NB4 (cell line): ENCODE data around the gene DCC.

Experiments used
- TF ChIP-seq, protein P1 (sequence below): IDR thresholded peaks from one replicate; pipeline ENCODE4 v1.5.1; 2012; ENCODE audit warnings: low read depth, low read length
- TF ChIP-seq, protein P2 (sequence below): IDR thresholded peaks from 2 replicates; pipeline ENCODE4 v1.6.1; 2011; ENCODE audit warnings: low read depth, low read length

- TF ChIP-seq, protein P1, sequence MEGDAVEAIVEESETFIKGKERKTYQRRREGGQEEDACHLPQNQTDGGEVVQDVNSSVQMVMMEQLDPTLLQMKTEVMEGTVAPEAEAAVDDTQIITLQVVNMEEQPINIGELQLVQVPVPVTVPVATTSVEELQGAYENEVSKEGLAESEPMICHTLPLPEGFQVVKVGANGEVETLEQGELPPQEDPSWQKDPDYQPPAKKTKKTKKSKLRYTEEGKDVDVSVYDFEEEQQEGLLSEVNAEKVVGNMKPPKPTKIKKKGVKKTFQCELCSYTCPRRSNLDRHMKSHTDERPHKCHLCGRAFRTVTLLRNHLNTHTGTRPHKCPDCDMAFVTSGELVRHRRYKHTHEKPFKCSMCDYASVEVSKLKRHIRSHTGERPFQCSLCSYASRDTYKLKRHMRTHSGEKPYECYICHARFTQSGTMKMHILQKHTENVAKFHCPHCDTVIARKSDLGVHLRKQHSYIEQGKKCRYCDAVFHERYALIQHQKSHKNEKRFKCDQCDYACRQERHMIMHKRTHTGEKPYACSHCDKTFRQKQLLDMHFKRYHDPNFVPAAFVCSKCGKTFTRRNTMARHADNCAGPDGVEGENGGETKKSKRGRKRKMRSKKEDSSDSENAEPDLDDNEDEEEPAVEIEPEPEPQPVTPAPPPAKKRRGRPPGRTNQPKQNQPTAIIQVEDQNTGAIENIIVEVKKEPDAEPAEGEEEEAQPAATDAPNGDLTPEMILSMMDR: no peak
- TF ChIP-seq, protein P2, sequence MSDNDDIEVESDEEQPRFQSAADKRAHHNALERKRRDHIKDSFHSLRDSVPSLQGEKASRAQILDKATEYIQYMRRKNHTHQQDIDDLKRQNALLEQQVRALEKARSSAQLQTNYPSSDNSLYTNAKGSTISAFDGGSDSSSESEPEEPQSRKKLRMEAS: no peak
Observed at GRCh38 chr18:53114441-53114840, 774.4 kb downstream of the DCC start.
